DND-41 (cell line): ENCODE measurements around the gene TUB.

Experiments used
- ATAC-seq: fragments of 200-7000 bp; cut with Tn5 transposase; 3 replicates; pipeline ENCODE4 v1.9.1; 2021; ENCODE audit warnings: low read depth; ENCODE audit not compliant: insufficient read depth
- DNase-seq: peaks from one replicate; pipeline ENCODE4 v3.0.0-alpha.2; 2020
- H2AFZ ChIP-seq: 2 replicates; pipeline ENCODE4 v1.6.0; 2012; ENCODE audit warnings: low read depth, low read length
- H3K27ac ChIP-seq: 2 replicates; pipeline ENCODE4 v1.5.1; 2012; ENCODE audit warnings: low read length, inconsistent platforms
- H3K27me3 ChIP-seq: fragments of 200-600 bp; sonication (generic); 2 replicates; pipeline ENCODE4 v1.6.0; 2012; ENCODE audit warnings: low read length, mild to moderate bottlenecking, inconsistent platforms; ENCODE audit not compliant: insufficient read depth, poor library complexity
- H3K36me3 ChIP-seq: 2 replicates; pipeline ENCODE4 v1.5.1; 2012; ENCODE audit warnings: low read length, inconsistent platforms; ENCODE audit not compliant: insufficient read depth
- H3K4me1 ChIP-seq: 2 replicates; pipeline ENCODE4 v1.5.1; 2012; ENCODE audit warnings: mild to moderate bottlenecking, low read length; ENCODE audit not compliant: insufficient read depth
- H3K4me2 ChIP-seq: 2 replicates; pipeline ENCODE4 v1.6.0; 2012; ENCODE audit warnings: mild to moderate bottlenecking, moderate library complexity, low read length, inconsistent platforms; ENCODE audit not compliant: insufficient read depth
- H3K4me3 ChIP-seq, 2 experiments: fragments of 200-600 bp in 1 of 2; shearing (Covaris generic) in 1 of 2; 2 replicates each; pipeline ENCODE4 v1.5.1; 2012 to 2016; ENCODE audit warnings: inconsistent platforms in 2 of 2, low read length in 2 of 2, mild to moderate bottlenecking in 2 of 2, low read depth in 1 of 2, moderate library complexity in 1 of 2
- H3K79me2 ChIP-seq: 2 replicates; pipeline ENCODE4 v1.6.0; 2012; ENCODE audit warnings: low read length, inconsistent platforms; ENCODE audit not compliant: insufficient read depth
- H3K9ac ChIP-seq: 2 replicates; pipeline ENCODE4 v1.6.0; 2012; ENCODE audit warnings: low read depth, mild to moderate bottlenecking, inconsistent platforms, low read length, moderate library complexity
- H3K9me3 ChIP-seq: 2 replicates; pipeline ENCODE4 v1.5.1; 2012; ENCODE audit warnings: low read length, moderate library complexity, mild to moderate bottlenecking, inconsistent platforms; ENCODE audit not compliant: insufficient read depth, severe bottlenecking
- H4K20me1 ChIP-seq: 2 replicates; pipeline ENCODE4 v1.6.0; 2012; ENCODE audit warnings: low read length; ENCODE audit not compliant: insufficient read depth
- EZH2 ChIP-seq: IDR thresholded peaks from 3 replicates; pipeline ENCODE4 v1.6.1; 2012; ENCODE audit warnings: borderline replicate concordance, low read depth, mild to moderate bottlenecking, moderate library complexity, low read length, inconsistent platforms; ENCODE audit not compliant: severe bottlenecking
- TF ChIP-seq, protein P1 (sequence below): IDR thresholded peaks from 2 replicates; pipeline ENCODE4 v1.5.1; 2012; ENCODE audit warnings: borderline replicate concordance, low read length, moderate library complexity, mild to moderate bottlenecking; ENCODE audit not compliant: poor library complexity, severe bottlenecking; ENCODE audit errors: extremely low read depth

The TUB gene, protein sequence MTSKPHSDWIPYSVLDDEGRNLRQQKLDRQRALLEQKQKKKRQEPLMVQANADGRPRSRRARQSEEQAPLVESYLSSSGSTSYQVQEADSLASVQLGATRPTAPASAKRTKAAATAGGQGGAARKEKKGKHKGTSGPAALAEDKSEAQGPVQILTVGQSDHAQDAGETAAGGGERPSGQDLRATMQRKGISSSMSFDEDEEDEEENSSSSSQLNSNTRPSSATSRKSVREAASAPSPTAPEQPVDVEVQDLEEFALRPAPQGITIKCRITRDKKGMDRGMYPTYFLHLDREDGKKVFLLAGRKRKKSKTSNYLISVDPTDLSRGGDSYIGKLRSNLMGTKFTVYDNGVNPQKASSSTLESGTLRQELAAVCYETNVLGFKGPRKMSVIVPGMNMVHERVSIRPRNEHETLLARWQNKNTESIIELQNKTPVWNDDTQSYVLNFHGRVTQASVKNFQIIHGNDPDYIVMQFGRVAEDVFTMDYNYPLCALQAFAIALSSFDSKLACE

DNA sequence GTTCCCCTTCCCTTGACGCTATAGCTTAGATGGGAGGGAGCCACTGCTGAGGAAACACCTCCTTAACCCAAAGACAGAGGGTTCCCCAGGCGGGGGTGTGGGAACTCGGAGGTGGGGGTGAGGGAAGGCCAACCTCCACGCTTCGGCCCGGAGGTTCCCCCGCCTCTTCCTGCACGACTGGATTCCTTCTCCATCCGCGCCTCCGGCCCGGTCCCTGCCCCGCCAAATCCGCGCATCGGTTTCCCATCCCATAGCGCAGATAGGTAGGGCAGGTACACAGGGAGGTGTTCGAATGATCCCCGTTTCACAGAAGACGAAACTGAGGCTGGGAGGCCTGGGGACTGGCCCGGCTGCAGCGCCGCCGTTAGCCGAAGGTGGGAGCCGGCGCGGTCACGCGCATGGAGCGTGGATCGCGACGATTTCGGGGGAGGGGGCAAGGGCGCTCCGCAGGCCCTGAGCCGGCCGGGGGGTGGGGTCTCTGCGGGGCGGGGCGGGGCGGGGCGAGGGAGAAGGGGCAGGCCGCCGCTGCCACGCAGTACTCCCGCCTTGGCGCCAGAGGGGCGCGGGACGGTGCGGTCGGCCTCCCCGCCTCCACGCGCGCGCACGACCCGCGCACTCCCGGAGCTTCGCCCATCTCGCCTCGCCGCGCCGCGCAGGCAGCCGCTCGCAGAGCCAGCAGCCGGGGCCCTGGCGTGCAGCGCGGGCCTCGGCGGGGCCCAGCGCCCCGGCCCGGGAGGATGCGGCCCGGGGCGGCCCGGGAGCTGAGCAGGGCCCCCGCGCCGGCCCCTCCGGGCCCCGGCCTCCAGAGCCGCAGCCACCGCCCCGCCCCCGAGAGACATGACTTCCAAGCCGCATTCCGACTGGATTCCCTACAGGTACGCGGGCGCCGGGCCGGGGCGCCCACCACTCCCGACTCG is at the start of gene TUB:
Gene TUB (plus strand): TSS at position 538 of the 917 bp plus-strand sequence. CDS start 300 bp downstream, at position 838.
- H3K79me2 ChIP-seq = no peaks in the 10 kb centered on the region
- no peak for DNase-seq
- no peak within 1 kb of the TSS for H3K4me3 ChIP-seq
- no peak within 1 kb of the TSS for H3K9ac ChIP-seq
- no peaks in the 10 kb centered on the region for H3K9me3 ChIP-seq
- no peaks in the 10 kb centered on the region for H3K27me3 ChIP-seq
- no peaks in the 10 kb centered on the region for H3K4me1 ChIP-seq
- no peaks in the 10 kb centered on the region for H3K36me3 ChIP-seq
- H4K20me1 ChIP-seq = no peaks in the 10 kb centered on the region
- H3K4me2 ChIP-seq = no peak within 1 kb of the TSS
- no peak for TF ChIP-seq EZH2
- TF ChIP-seq, protein P1, sequence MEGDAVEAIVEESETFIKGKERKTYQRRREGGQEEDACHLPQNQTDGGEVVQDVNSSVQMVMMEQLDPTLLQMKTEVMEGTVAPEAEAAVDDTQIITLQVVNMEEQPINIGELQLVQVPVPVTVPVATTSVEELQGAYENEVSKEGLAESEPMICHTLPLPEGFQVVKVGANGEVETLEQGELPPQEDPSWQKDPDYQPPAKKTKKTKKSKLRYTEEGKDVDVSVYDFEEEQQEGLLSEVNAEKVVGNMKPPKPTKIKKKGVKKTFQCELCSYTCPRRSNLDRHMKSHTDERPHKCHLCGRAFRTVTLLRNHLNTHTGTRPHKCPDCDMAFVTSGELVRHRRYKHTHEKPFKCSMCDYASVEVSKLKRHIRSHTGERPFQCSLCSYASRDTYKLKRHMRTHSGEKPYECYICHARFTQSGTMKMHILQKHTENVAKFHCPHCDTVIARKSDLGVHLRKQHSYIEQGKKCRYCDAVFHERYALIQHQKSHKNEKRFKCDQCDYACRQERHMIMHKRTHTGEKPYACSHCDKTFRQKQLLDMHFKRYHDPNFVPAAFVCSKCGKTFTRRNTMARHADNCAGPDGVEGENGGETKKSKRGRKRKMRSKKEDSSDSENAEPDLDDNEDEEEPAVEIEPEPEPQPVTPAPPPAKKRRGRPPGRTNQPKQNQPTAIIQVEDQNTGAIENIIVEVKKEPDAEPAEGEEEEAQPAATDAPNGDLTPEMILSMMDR = no peak
- ATAC-seq = no peak
- no peak within 1 kb of the TSS for H2AFZ ChIP-seq
- no peak within 1 kb of the TSS for H3K27ac ChIP-seq

DNA sequence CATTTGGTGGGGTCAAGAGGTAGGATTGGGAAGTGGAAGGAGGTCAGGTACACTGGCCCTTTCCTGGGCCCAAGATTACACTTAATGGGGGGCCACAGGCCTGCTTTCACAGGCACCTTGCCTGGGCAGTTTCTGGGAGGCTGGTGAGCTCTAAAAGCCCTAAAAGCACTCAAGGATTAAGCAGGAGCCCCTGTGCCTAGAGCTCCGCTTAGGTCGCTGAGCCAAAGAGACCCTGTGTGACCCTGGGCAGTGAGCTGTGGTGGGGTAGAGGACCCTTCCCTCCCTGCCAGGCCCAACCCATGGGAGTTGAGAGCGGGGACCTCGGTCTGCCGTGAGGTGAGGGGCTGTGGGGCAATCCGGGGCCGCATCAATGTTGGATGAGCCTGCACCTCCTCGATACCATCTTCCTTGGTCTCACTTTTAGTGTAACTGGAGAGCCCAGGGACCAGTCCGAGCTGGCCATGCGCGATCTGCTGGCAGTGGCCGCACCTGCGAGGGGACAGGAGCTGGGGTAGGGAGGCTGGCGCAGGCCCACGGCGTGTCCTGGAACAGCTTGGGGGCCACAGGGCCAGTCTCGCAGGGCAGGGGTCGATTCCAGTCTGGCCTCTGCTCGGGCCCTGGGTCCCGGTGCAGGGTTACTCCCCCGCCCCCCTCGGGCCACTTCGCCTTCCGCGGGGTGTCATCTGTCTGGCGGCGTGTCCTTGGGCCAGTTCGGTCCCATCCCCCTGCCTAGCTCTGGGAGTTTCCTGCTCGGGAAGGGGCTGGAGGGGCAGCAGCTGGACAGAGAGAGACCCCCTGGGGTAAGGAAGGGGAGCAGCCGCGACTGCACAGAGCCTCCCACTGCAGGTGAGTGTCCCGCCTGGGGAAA is 49.5 kb upstream of the TUB start:
- Histone ChIP-seq H3K79me2 (no peaks in the 10 kb centered on the region), H3K9me3 (no peaks in the 10 kb centered on the region), H3K27ac (no peak overlapping the region), H3K36me3 (no peaks in the 10 kb centered on the region), H3K27me3 (peaks cover 6% of the 10 kb centered on the region), H3K9ac (no peak overlapping the region), H2AFZ (no peak overlapping the region), H4K20me1 (no peaks in the 10 kb centered on the region), H3K4me3 (no peak overlapping the region), H3K4me1 (no peaks in the 10 kb centered on the region), H3K4me2 (no peak overlapping the region)
- DNase-seq (no peak), ATAC-seq (no peak)
- TF ChIP-seq, protein P1 = no peak
- no peak for TF ChIP-seq EZH2

DNA sequence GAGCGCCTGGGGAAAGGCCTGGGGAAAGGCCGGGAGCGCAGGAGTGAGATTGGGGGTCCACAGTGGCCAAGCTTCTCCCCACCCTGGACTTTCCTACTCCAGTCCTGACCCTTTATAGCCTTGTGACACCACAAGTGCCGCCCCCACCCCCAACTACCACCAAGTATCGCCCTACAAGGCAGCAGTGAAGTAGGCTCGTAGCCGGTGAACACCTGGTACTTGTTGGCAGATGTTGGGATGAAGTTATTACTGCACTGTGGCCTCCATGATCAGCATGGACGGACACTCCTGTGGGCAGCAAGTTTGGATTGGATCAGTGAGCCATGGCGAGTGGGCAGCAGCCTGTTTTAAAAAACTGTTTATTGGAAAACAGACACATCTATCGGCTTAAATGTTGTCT is 48.9 kb upstream of the TUB start:
- Histone ChIP-seq H3K27ac (no peak overlapping the region), H3K9me3 (no peaks in the 10 kb centered on the region), H3K27me3 (peaks cover 6% of the 10 kb centered on the region), H3K9ac (no peak overlapping the region), H3K4me1 (no peaks in the 10 kb centered on the region), H2AFZ (no peak overlapping the region), H3K4me2 (no peak overlapping the region), H3K4me3 (no peak overlapping the region), H3K79me2 (no peaks in the 10 kb centered on the region), H4K20me1 (no peaks in the 10 kb centered on the region), H3K36me3 (no peaks in the 10 kb centered on the region)
- no peak for DNase-seq
- TF ChIP-seq, protein P1 = no peak
- TF ChIP-seq EZH2 = no peak
- no peak for ATAC-seq
